Measurements from ENCODE around the gene ROPN1B. TPM values are rescaled to one million over a fixed set of nuclear protein-coding genes. Genes with fewer than 3 reads are reported as not detected.
"Not testable (repeated sequence)": the region's sequence is repeated elsewhere in the genome, so short reads cannot be mapped to it uniquely, and the experiment has no call there.

ROPN1B gene
- total and polyA plus RNA-seq, 5 donors = 2.0 to 4.8 (median 3.7) TPM

DNA sequence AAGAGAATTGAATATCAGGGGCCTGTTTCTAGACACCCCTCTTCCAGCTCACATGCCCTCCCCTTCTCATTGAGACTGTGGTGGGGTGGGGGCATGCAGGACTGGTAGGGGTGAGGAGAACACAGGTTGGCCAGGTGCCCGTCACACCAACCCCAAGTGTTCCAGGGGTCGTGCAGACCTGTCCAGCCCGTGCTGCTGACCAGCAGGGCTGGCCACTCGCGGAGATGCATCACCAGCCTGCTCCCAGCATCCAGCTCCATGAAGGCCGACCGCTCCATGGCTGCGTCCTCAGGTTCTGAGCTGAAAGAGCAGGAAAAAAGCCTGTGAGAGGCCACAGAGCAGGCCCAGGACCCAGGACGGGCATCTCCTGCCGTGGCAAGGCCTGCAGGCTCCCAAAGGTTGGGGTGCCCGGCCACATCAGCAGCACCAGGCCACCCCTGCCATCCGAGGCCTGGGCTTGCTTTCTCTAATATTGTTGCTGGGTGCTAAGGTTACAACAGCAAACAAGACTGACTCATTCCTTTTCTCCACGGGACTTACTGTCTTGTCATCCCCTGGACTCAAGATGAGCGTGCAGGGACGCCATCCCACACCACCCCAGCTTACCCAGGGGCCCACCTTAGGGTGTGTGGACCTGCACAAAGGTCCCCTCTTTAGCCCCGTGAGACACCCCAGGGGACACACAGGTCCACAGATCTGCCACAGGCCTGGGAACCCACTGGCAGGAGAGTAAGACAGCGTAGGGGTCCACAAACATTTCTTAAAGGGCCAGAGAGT, 35.4 kb upstream of the ROPN1B start:
- DNase-seq; H3K27ac ChIP-seq (ENCODE audit: low read length); H3K9me3 ChIP-seq (ENCODE audit: control insufficient read depth, low read length); H3K27me3 ChIP-seq (ENCODE audit: control insufficient read depth, insufficient read depth); intact Hi-C loops (cut with DNase I); H3K4me3 ChIP-seq (ENCODE audit: low read length); ATAC-seq; H3K4me1 ChIP-seq (ENCODE audit: control insufficient read depth, insufficient read depth, low read length): not testable (repeated sequence)
- WGBS = 90% methylated on average over 14 of the region's 17 CpGs

- H3K9me3 ChIP-seq (ENCODE audit: control insufficient read depth, low read length); H3K4me3 ChIP-seq (ENCODE audit: low read length); intact Hi-C loops (cut with DNase I); H3K4me1 ChIP-seq (ENCODE audit: control insufficient read depth, insufficient read depth, low read length); H3K27me3 ChIP-seq (ENCODE audit: control insufficient read depth, insufficient read depth); H3K27ac ChIP-seq (ENCODE audit: low read length); DNase-seq: not testable (repeated sequence)
- ATAC-seq = peak; percentile 80 to 97
- WGBS = 67% methylated on average over 10 of the region's 10 CpGs
Observed at GRCh38 chr3:125935252-125935874, 33.6 kb upstream of the ROPN1B start.

DNA sequence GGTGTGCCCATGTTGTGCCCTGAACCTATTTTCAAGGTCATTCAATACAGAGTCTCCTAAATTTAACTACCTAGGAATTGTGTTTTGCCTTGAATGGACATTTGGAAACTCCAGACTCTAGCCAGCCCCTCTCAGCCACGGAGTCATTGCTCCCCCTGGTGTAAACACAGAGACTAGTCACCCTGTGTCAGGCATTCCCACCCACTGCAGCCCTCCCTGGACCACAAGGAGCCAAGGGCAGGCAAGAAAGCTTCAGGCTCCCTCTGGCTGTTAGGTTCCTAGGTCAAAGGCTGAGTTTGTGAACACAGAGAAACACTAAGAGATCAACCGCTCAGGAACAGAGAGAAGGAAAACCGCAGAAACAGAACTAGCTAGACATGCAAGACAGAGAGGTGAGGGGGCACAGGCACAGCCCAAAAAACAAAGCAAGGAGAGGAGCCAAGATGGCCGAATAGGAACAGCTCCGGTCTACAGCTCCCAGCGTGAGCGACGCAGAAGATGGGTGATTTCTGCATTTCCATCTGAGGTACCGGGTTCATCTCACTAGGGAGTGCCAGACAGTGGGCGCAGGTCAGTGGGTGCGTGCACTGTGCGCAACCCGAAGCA, 32.7 kb upstream of the ROPN1B start:
- intact Hi-C loops (cut with DNase I); H3K27me3 ChIP-seq (ENCODE audit: control insufficient read depth, insufficient read depth); H3K4me1 ChIP-seq (ENCODE audit: control insufficient read depth, insufficient read depth, low read length); DNase-seq; H3K4me3 ChIP-seq (ENCODE audit: low read length); H3K9me3 ChIP-seq (ENCODE audit: control insufficient read depth, low read length); H3K27ac ChIP-seq (ENCODE audit: low read length): not testable (repeated sequence)
- WGBS = 85% methylated on average over 13 of the region's 13 CpGs
- peak; percentile 95 to 98 for ATAC-seq

GRCh38 chr3:125936891-125937290, 32.1 kb upstream of the ROPN1B start:
- H3K9me3 ChIP-seq (ENCODE audit: control insufficient read depth, low read length); H3K27ac ChIP-seq (ENCODE audit: low read length); H3K4me3 ChIP-seq (ENCODE audit: low read length); intact Hi-C loops (cut with DNase I); H3K4me1 ChIP-seq (ENCODE audit: control insufficient read depth, insufficient read depth, low read length); ATAC-seq; DNase-seq; H3K27me3 ChIP-seq (ENCODE audit: control insufficient read depth, insufficient read depth): not testable (repeated sequence)
- WGBS = 67% methylated on average over 12 of the region's 13 CpGs

- intact Hi-C loops (cut with DNase I); H3K4me3 ChIP-seq (ENCODE audit: low read length); H3K27ac ChIP-seq (ENCODE audit: low read length); ATAC-seq; H3K4me1 ChIP-seq (ENCODE audit: control insufficient read depth, insufficient read depth, low read length); DNase-seq; H3K9me3 ChIP-seq (ENCODE audit: control insufficient read depth, low read length); H3K27me3 ChIP-seq (ENCODE audit: control insufficient read depth, insufficient read depth): not testable (repeated sequence)
- 88% methylated on average over 2 of the region's 2 CpGs for WGBS
Observed at GRCh38 chr3:125947806-125948205, 21.2 kb upstream of the ROPN1B start.

- H3K4me1 ChIP-seq (ENCODE audit: control insufficient read depth, insufficient read depth, low read length); H3K27me3 ChIP-seq (ENCODE audit: control insufficient read depth, insufficient read depth); intact Hi-C loops (cut with DNase I); ATAC-seq; H3K9me3 ChIP-seq (ENCODE audit: control insufficient read depth, low read length); H3K27ac ChIP-seq (ENCODE audit: low read length); H3K4me3 ChIP-seq (ENCODE audit: low read length); DNase-seq: not testable (repeated sequence)
- 54% methylated on average over 3 of the region's 3 CpGs for WGBS
Observed at GRCh38 chr3:125948901-125949300, 20.1 kb upstream of the ROPN1B start.

GRCh38 chr3:125951176-125951575, 17.8 kb upstream of the ROPN1B start:
- DNase-seq; H3K27me3 ChIP-seq (ENCODE audit: control insufficient read depth, insufficient read depth); H3K9me3 ChIP-seq (ENCODE audit: control insufficient read depth, low read length); H3K4me1 ChIP-seq (ENCODE audit: control insufficient read depth, insufficient read depth, low read length); intact Hi-C loops (cut with DNase I); H3K4me3 ChIP-seq (ENCODE audit: low read length); ATAC-seq; H3K27ac ChIP-seq (ENCODE audit: low read length): not testable (repeated sequence)
- WGBS = 86% methylated on average over 3 of the region's 3 CpGs

DNA sequence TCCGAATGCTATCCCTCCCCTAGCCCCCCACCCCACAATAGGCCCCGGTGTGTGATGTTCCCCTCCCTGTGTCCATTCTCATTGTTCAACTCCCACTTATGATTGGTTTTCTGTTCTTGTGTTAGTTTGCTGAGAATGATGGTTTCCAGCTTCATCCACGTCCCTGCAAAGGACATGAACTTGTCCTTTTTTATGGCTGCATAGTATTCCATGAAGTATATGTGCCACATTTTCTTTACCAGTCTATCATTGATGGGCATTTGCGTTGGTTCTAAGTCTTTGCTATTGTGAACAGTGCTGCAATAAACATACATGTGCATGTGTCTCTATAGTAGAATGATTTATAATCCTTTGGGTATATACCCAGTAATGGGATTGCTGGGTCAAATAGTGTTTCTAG, 12.0 kb upstream of the ROPN1B start:
- H3K27me3 ChIP-seq (ENCODE audit: control insufficient read depth, insufficient read depth); H3K27ac ChIP-seq (ENCODE audit: low read length); H3K4me3 ChIP-seq (ENCODE audit: low read length); H3K4me1 ChIP-seq (ENCODE audit: control insufficient read depth, insufficient read depth, low read length); ATAC-seq; DNase-seq; intact Hi-C loops (cut with DNase I); H3K9me3 ChIP-seq (ENCODE audit: control insufficient read depth, low read length): not testable (repeated sequence)
- WGBS = 91% methylated on average over 4 of the region's 4 CpGs

- no peaks in the 10 kb centered on the region for H3K27me3 ChIP-seq (ENCODE audit: control insufficient read depth, insufficient read depth)
- intact Hi-C loops (cut with DNase I) = no loop called here
- DNase-seq (peak in 2 of 3 donors; percentile 54 to 57), ATAC-seq (peak; percentile 39 to 73)
- H3K4me1 ChIP-seq (ENCODE audit: control insufficient read depth, insufficient read depth, low read length) = no peaks in the 10 kb centered on the region
- H3K9me3 ChIP-seq (ENCODE audit: control insufficient read depth, low read length) = no peaks in the 10 kb centered on the region
- H3K4me3 ChIP-seq (ENCODE audit: low read length) = peak overlapping the region; percentile 54
- WGBS = 4% methylated on average over 74 of the region's 75 CpGs
- H3K27ac ChIP-seq (ENCODE audit: low read length) = peak overlapping the region; percentile 30
Observed at GRCh38 chr3:125957674-125958510, 11.1 kb upstream of the ROPN1B start.

- DNase-seq (peak in 2 of 3 donors; percentile 45 to 58), ATAC-seq (peak; percentile 18 to 29)
- 72% methylated on average over 46 of the region's 46 CpGs for WGBS
- H3K4me1 ChIP-seq (ENCODE audit: control insufficient read depth, insufficient read depth, low read length) = no peaks in the 10 kb centered on the region
- intact Hi-C loops (cut with DNase I) = no loop called here
- no peak overlapping the region for H3K27ac ChIP-seq (ENCODE audit: low read length)
- no peaks in the 10 kb centered on the region for H3K9me3 ChIP-seq (ENCODE audit: control insufficient read depth, low read length)
- no peaks in the 10 kb centered on the region for H3K27me3 ChIP-seq (ENCODE audit: control insufficient read depth, insufficient read depth)
- H3K4me3 ChIP-seq (ENCODE audit: low read length) = peak overlapping the region; percentile 54
Observed at GRCh38 chr3:125958511-125959316, 10.3 kb upstream of the ROPN1B start.
